ENCODE results near the gene PIWIL4. TPM values are rescaled to one million over a fixed set of nuclear protein-coding genes. Genes with fewer than 3 reads are reported as not detected.

Gene PIWIL4
- total and polyA plus RNA-seq, 9 of the 15 experiments (the other 6 are each of a cell fraction or from before 2014, with no cell fraction given), result 6.3 to 17.0 (median 10.8) TPM

- TF ChIP-seq ZNF395 (CRISPR knock-in tag; IDR thresholded peaks at IDR 0.05), result no peak
- no peak for TF ChIP-seq ADNP (tag; IDR thresholded peaks at IDR 0.05)
- TF ChIP-seq SNAPC5 (CRISPR knock-in tag; IDR thresholded peaks at IDR 0.05), result no peak
- TF ChIP-seq CBFA2T3 (IDR thresholded peaks at IDR 0.05), result peak; percentile 27
These were observed 8.2 kb upstream of the PIWIL4 start (continued) for GRCh38 chr11:94558932-94559331.

GRCh38 chr11:94559361-94559760 lies 7.8 kb upstream of the PIWIL4 start:
- Histone ChIP-seq H3K9me3 (replicated peaks; ENCODE audit: control insufficient read depth, insufficient read depth, low read depth, low read length) (no peaks in the 10 kb centered on the region), H2AFZ (ENCODE audit: low read depth, low read length) (0 out of 2 replicates have a peak overlapping the region, but pooled peaks have one; percentile 67), H3K4me2 (ENCODE audit: insufficient read depth, low read length) (no peak overlapping the region), H3K9ac (ENCODE audit: insufficient read depth in 1 of 2, low read depth in 2 of 2, low read length in 2 of 2) (no peak overlapping the region), H3K27ac (ENCODE audit: extremely low read depth, low read depth, low read length) (no peak overlapping the region; the same call in 2 of the 3 replicates), H4K20me1 (replicated peaks; ENCODE audit: control insufficient read depth, insufficient read depth, low read length) (no peaks in the 10 kb centered on the region), H3K79me2 (ENCODE audit: control insufficient read depth, insufficient read depth, low read length) (no peaks in the 10 kb centered on the region), H3K36me3 (ENCODE audit: control insufficient read depth, insufficient read depth, low read length) (no peaks in the 10 kb centered on the region), H3K4me1 (replicated peaks in 1 of 2; ENCODE audit: control insufficient read depth in 2 of 2, insufficient read depth in 2 of 2, low read length in 2 of 2) (peaks cover 0 to 28% of the 10 kb centered on the region in 2 experiments; a peak in 4 of 5 replicates), H3K4me3 (no peak overlapping the region), H3K9me1 (ENCODE audit: control insufficient read depth, insufficient read depth, low read length) (no peaks in the 10 kb centered on the region), H3K27me3 (ENCODE audit: control insufficient read depth in 2 of 2, insufficient read depth in 2 of 2, low read length in 2 of 2) (no peaks in the 10 kb centered on the region; a peak in 1 of 5 replicates)
- ATAC-seq, result no peak
- no TSS peak for BruUV-seq (replicated peaks)
- in situ Hi-C loops (cut with MboI), result no loop called here
- DNase-seq (ENCODE audit: extremely low read depth in 1 of 4, low spot score in 3 of 4), result no peak
- 29% methylated on average over 2 of the region's 2 CpGs for WGBS (ENCODE audit: insufficient coverage, low coverage, missing lambda C conversion rate)
- ChIA-PET CTCF (ENCODE audit: low intra/inter-chr PET ratio) (no interaction called here), POLR2A (interaction anchor here (0.6 to 1.6 kb wide), 3 partner anchors 12 to 544 kb away, joined by 3 to 5 read pairs (median 3); no protein-coding TSS in a partner anchor)
- intact Hi-C loops (cut with micrococcal nuclease), result no loop called here
- FAIRE-seq, result no peak
- TF ChIP-seq ZNF239 (CRISPR knock-in tag; IDR thresholded peaks at IDR 0.05) (no peak), LARP7 (IDR thresholded peaks at IDR 0.05) (no peak), JUN (IDR thresholded peaks at IDR 0.05; ENCODE audit: borderline replicate concordance, low read depth, low read length) (no peak), JUN (CRISPR knock-in tag; IDR thresholded peaks at IDR 0.05; ENCODE audit: borderline replicate concordance) (no peak), ID3 (CRISPR knock-in tag; IDR thresholded peaks at IDR 0.05) (no peak), ID3 (tag; IDR thresholded peaks at IDR 0.05) (no peak), ELK3 (CRISPR knock-in tag; IDR thresholded peaks at IDR 0.05) (no peak), MCM7 (IDR thresholded peaks at IDR 0.05) (no peak), CEBPB (tag; IDR thresholded peaks at IDR 0.05) (no peak), TFAM (CRISPR knock-in tag; conservative IDR thresholded peaks at IDR 0.05) (no peak), ZFX (CRISPR knock-in tag; IDR thresholded peaks at IDR 0.05) (no peak), RAD51 (IDR thresholded peaks at IDR 0.05; ENCODE audit: borderline replicate concordance, low read depth) (no peak), NONO (IDR thresholded peaks at IDR 0.05; ENCODE audit: low read depth in 2 of 2, low read length in 1 of 2) (no peak), RBFOX2 (IDR thresholded peaks at IDR 0.05; ENCODE audit: low read depth, low read length) (no peak), ZNF785 (CRISPR knock-in tag; IDR thresholded peaks at IDR 0.05) (no peak), KLF10 (CRISPR knock-in tag; IDR thresholded peaks at IDR 0.05) (no peak)
